Measurements from ENCODE around the gene DNAJC10. TPM values are rescaled to one million over a fixed set of nuclear protein-coding genes. Genes with fewer than 3 reads are reported as not detected.

DNAJC10 gene
- total RNA-seq, 2 experiments from 2014 or later, result 34.0 to 34.1 TPM

GRCh38 chr2:182836451-182836850, 120.4 kb downstream of the DNAJC10 start:
- intact Hi-C loops (cut with DNase I, micrococcal nuclease), result no loop called here
- no peaks in the 10 kb centered on the region for H3K4me1 Mint-ChIP-seq (ENCODE audit: low read depth)
- Histone ChIP-seq H3K27me3 (ENCODE audit: control insufficient read depth in 1 of 2, insufficient read depth in 2 of 2, low read length in 2 of 2) (peaks cover 0 to 16% of the 10 kb centered on the region in 2 experiments), H3K9me3 (ENCODE audit: control insufficient read depth in 1 of 2, insufficient read depth in 1 of 2, low read length in 2 of 2) (no peaks in the 10 kb centered on the region), H3K36me3 (ENCODE audit: insufficient read depth, low read length) (no peaks in the 10 kb centered on the region), H3K27ac (ENCODE audit: low read depth in 1 of 2, low read length in 2 of 2) (no peak overlapping the region), H3K4me3 (ENCODE audit: low read length) (no peak overlapping the region), H3K4me1 (ENCODE audit: insufficient read depth, low read length) (no peaks in the 10 kb centered on the region)
- POLR2A ChIA-PET, result no interaction called here
- H3K9me3 Mint-ChIP-seq, result no peaks in the 10 kb centered on the region
- CTCF ChIA-PET, result no interaction called here
- no peak for TF ChIP-seq CTCF (IDR thresholded peaks at IDR 0.05)
- DNase-seq (no peak), ATAC-seq (ENCODE audit: poor library complexity) (no peak)
- H3K4me3 Mint-ChIP-seq, result no peak overlapping the region
- peaks cover 55% of the 10 kb centered on the region for H3K27me3 Mint-ChIP-seq
- H3K36me3 Mint-ChIP-seq (ENCODE audit: low read depth), result no peaks in the 10 kb centered on the region
- H3K27ac Mint-ChIP-seq, result no peak overlapping the region

Other genes with a start within 250 kb of the DNAJC10 start
- not detected for gene FRZB, start 150.4 kb downstream of the DNAJC10 start, total RNA-seq

All from CD4-positive, alpha-beta T cell (primary cell).